ENCODE data around the gene CYB5R4. TPM values are rescaled to one million over a fixed set of nuclear protein-coding genes. Genes with fewer than 3 reads are reported as not detected.

CYB5R4 gene
- total RNA-seq, 3 donors from 2014 or later = 7.2 to 11.1 (median 7.8) TPM

DNA sequence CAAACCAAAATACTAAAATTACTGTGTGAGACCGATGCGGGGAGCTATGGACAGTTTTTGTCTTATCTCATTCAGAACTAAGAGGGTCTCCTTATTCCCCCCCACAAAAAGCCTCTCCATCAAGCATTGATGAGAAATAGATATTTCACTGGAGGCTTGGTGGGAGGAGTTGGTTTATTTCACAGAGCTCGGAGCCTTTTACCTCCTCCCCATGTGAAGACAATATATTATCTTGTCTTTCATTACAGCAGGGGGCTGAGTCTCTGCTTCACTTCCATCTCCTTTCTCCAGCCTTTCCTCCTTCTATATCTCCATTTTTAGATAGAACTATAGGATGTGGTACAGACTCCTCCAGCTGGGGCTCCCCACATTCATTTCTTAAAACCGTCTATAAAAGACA lies 144.2 kb downstream of the CYB5R4 start:
- Histone ChIP-seq H3K27me3 (no peaks in the 10 kb centered on the region), H3K27ac (no peak overlapping the region), H3K36me3 (no peaks in the 10 kb centered on the region), H3K4me1 (no peaks in the 10 kb centered on the region), H3K4me3 (no peak overlapping the region), H3K9me3 (no peaks in the 10 kb centered on the region)
- no peak for TF ChIP-seq POLR2A (IDR thresholded peaks at IDR 0.05)
- TF ChIP-seq POLR2AphosphoS5 (IDR thresholded peaks at IDR 0.05) = no peak
- TF ChIP-seq CTCF (IDR thresholded peaks at IDR 0.05) = no peak
- intact Hi-C loops (cut with DNase I; ENCODE audit: low total_unique reads) = no loop called here
- no peak for DNase-seq (ENCODE audit: low spot score in 2 of 2)

DNA sequence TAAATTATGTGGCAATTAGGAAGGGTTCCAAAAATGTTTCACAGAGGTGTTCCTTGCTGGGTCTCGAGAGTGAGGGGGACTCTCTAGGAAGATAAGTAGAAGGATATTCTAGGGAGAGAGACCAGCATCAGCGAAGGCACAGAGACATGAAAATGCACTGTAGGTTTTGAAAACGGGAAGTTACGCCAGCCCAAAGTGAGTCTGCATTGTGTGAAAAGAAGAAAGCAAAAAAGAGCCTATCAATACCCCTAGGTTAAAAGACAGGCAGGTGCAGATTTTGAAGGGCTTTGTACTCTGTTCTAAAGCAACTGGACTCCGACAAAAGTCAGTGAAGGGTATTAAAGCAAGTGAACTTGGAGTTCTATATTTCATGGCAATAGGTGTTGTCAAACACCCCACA lies 148.4 kb downstream of the CYB5R4 start:
- Histone ChIP-seq H3K4me3 (no peak overlapping the region), H3K27me3 (peaks cover 0 to 3% of the 10 kb centered on the region in 2 donors), H3K4me1 (no peaks in the 10 kb centered on the region), H3K27ac (no peak overlapping the region), H3K36me3 (no peaks in the 10 kb centered on the region), H3K9me3 (no peaks in the 10 kb centered on the region)
- intact Hi-C loops (cut with DNase I; ENCODE audit: low total_unique reads) = no loop called here
- DNase-seq (ENCODE audit: low spot score in 2 of 2) = no peak
- TF ChIP-seq POLR2A (IDR thresholded peaks at IDR 0.05) (no peak), POLR2AphosphoS5 (IDR thresholded peaks at IDR 0.05) (no peak), CTCF (IDR thresholded peaks at IDR 0.05) (no peak)

DNA sequence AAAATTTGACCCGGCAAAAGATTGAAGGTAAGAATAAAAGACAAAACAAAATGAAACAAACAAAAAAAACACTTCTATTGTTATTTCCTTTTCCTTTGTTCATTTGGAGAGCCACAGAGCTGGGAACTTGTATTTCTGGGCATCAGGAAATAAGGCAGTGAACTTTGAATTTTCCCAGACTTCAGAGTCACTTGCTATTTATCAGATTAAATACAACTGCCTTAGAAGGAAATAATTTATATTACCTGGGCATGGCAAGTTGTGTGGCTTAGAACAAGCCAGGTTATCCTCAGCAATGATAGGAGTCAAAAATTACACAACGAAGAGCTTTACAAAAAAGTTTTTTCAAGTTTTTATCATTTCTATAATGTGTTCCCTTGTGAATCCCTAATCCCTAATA lies 153.9 kb downstream of the CYB5R4 start:
- no peaks in the 10 kb centered on the region for H3K4me1 ChIP-seq
- H3K36me3 ChIP-seq = no peaks in the 10 kb centered on the region
- H3K27ac ChIP-seq = no peak overlapping the region
- H3K4me3 ChIP-seq = no peak overlapping the region
- H3K27me3 ChIP-seq = peaks cover 0 to 3% of the 10 kb centered on the region in 2 donors
- no peak for DNase-seq (ENCODE audit: low spot score in 2 of 2)
- intact Hi-C loops (cut with DNase I; ENCODE audit: low total_unique reads) = no loop called here
- no peak for TF ChIP-seq POLR2A (IDR thresholded peaks at IDR 0.05)
- no peak for TF ChIP-seq POLR2AphosphoS5 (IDR thresholded peaks at IDR 0.05)
- no peak for TF ChIP-seq CTCF (IDR thresholded peaks at IDR 0.05)
- no peaks in the 10 kb centered on the region for H3K9me3 ChIP-seq

DNA sequence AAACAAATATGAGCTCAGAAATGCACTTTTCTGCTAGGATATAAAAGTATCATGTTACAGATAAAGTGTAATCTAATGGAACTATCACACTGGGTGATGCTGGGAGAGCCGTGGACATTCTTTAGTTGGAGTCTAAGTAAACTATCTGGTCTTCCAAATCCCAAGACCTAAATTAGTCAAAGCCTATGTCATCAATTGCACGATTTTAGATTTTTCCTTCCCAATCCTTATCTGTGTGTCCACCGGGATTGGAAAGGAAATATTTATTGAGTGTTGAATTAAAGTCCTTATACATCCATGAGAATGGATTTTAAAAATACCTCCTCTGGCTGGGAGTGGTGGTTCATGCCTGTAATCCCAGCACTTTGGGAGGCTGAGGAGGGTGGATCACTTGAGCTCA lies 154.4 kb downstream of the CYB5R4 start:
- Histone ChIP-seq H3K4me1 (no peaks in the 10 kb centered on the region), H3K27me3 (peaks cover 0 to 3% of the 10 kb centered on the region in 2 donors), H3K27ac (no peak overlapping the region), H3K4me3 (no peak overlapping the region), H3K9me3 (no peaks in the 10 kb centered on the region), H3K36me3 (no peaks in the 10 kb centered on the region)
- DNase-seq (ENCODE audit: low spot score in 2 of 2) = no peak
- intact Hi-C loops (cut with DNase I; ENCODE audit: low total_unique reads) = no loop called here
- no peak for TF ChIP-seq POLR2AphosphoS5 (IDR thresholded peaks at IDR 0.05)
- TF ChIP-seq POLR2A (IDR thresholded peaks at IDR 0.05) = no peak
- no peak for TF ChIP-seq CTCF (IDR thresholded peaks at IDR 0.05)

- H3K27me3 ChIP-seq = no peaks in the 10 kb centered on the region
- TF ChIP-seq CTCF (IDR thresholded peaks at IDR 0.05) (no peak), POLR2AphosphoS5 (IDR thresholded peaks at IDR 0.05) (no peak), POLR2A (IDR thresholded peaks at IDR 0.05) (no peak)
- DNase-seq (ENCODE audit: low spot score in 2 of 2) = no peak
- no peaks in the 10 kb centered on the region for H3K4me1 ChIP-seq
- H3K9me3 ChIP-seq = no peaks in the 10 kb centered on the region
- no peak overlapping the region for H3K27ac ChIP-seq
- intact Hi-C loops (cut with DNase I; ENCODE audit: low total_unique reads) = no loop called here
- H3K36me3 ChIP-seq = no peaks in the 10 kb centered on the region
- H3K4me3 ChIP-seq = no peak overlapping the region
These were observed 156.5 kb downstream of the CYB5R4 start for GRCh38 chr6:84016029-84016428.

Other genes with a start within 250 kb of the CYB5R4 start
- gene SNAP91, start 150.6 kb upstream of the CYB5R4 start, total RNA-seq = 1 to 10 TPM in 1 of 3 donors, under 1 TPM in 1, not detected in 1; 0.66 to 3.2 TPM
- not detected for gene RIPPLY2, start 6.3 kb upstream of the CYB5R4 start, total RNA-seq
- 1 to 10 TPM in 1 of 3 donors, under 1 TPM in 2; 0.16 to 9.4 (median 0.33) TPM for gene MRAP2, start 174.1 kb downstream of the CYB5R4 start, total RNA-seq